GM21529 (cell line): ENCODE data around the gene IMMP2L.

ENCODE experiments used
- ATAC-seq: cut with Tn5 transposase; IDR thresholded peaks from one replicate; pipeline ENCODE4 v1.9.1; 2021; ENCODE audit not compliant: unreplicated experiment

Gene IMMP2L

DNA sequence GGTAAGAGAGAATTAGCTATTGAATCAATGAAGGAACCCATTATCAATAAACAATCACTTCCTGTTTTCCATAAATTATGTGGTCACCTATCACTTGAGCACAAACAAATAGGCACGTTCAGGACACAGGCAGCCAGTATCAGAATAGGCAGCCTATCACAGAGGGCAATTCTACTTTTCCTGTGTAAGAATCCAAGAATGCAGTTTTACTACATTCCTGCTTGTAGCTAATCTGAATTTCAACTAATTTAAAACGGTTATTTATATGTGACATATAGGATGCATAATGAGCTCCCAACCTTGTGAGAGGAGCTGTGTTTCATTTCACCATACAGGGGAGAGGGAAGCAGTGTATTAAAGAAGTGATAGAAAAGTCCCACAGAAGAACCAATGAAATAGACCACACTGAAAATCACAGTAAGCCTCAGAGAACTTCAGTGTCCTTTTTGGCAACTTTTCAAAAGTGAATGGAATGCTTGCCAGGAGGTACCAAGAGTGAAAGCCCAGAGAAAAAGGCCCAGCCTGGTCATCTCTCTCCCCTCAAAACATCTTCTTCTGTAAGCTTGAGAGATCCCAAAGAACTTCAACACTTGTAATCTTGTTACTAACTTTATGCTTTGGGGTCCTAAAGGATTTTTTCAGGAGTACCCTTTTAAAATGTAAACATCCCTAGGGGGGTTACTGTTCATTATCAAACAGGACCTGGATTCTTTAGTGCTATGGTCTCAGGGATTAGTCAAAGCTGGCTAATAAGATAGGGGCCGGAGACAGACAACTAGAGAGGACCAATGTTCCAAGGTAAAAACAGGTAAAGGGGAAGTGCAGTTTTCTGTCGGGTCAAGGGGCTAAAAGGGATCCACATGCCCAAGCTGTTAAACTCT is 1.3 kb downstream of the IMMP2L start:
- no peak for ATAC-seq

DNA sequence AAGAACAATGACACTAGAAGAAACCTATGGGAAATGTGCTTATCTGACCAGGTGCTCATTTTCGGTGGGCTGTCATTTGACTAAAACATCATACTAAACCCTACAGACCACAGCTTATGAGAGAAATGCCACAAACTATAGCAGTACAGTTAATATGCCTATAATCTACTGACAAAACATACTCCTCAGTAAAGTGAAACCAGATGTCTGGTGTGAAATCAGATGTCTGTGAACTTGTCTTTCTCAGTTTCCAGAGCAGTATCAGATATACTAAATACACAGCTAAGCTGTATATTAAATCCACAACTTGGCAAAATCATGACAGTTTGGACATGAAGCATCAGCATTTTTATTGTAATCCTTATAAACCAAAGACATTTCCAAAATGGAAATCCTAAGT is 3.3 kb downstream of the IMMP2L start:
- ATAC-seq = peak; percentile 46

DNA sequence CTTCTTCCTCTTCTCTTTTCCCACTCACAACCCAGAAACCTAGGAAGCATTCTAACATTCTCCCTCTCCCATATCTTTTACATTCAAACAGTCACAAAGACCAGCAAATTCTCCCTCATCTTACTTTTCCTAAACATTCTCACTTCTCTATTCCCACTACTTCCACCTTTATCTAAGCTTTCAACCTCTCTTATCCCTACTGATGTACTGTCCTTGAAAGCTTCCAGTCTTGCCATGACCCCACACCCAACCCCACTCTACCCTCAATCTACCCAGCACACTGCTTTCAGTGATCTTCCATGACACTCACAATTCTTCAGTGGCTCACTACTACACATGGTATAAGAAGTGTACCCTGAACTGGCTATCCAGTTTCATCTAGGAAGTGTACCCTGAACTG is 5.3 kb downstream of the IMMP2L start:
- no peak for ATAC-seq

DNA sequence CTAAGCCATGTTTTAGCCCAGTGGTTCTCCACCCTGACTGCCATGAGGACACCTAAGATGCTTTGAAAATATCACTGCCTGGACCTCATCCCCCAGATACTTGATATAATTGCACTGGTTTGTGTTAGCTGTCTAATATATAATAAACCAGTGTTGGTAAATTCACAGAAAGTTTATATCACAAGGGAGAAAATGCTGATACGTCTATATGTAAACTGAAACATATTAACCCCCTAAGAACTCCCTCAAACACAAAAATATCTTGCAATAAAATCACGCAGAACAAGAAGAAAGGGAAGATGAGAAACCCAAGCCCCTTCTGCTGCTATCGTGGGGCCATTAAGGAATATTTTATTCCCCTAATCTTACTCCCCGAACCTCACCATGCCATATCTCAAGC is 8.2 kb downstream of the IMMP2L start:
- ATAC-seq = no peak

DNA sequence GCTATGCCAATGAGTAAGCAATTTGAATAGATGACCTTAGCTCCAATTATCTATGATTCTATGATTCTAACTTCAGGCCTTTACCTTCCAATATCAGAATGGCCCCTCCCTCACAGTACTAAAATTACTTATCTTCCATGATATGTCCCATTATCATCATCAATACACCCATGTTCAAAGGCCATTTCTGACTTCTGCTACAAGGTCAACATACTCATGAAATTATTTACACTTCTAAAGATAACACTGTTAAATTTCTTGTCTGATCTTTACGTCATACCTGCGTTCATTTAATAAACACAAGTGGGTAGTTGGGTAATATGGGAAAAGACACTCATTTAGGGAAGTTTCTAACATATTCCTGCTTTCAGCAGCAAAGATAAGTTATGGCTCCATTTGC is 21.2 kb downstream of the IMMP2L start:
- no peak for ATAC-seq

DNA sequence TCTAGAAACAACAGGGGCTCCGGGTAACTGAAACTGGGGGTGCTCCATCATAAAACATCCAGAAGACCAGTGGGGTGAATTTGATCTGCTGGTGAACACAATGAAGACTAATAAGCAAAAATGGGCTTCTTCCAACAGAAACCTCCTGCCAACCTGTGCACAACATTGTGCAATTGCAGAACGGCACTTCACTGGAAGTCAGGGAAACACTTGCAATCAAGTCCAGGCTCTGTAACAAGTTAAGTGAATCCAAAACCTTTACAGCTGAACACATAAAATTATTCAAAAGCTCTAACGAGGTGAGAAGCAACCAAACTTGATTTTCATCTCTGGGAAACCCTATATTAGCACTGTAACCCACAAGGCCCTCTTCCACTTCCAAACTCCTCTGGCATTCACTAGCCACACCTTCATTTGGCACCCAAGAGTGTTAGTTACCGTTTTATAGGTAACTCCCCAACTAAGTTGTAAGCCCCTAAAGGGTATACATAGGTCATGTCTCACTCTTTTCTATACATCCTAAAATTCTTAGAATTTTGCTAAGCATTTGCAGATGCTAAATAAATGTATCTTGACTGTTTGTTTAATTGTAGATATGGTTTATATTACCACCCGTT is 22.0 kb downstream of the IMMP2L start:
- no peak for ATAC-seq

DNA sequence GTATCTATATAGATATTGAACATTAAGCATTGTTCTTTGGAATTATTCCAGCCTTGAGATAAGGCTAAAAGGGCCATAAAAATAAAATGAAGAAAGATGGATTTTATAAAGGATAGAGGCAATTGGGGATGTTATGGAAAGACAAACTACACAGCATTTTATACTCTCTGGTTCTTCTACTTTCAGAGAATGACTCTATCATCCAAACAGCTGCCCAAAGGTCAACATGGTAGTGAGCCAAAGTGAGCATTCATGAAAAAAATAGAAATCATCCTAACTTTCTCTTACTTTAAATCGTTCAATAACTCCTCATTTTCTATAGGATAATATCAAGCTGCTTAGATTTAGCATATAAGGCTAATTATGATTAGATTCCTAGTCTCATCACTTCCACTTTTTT is 25.2 kb downstream of the IMMP2L start:
- ATAC-seq = no peak

DNA sequence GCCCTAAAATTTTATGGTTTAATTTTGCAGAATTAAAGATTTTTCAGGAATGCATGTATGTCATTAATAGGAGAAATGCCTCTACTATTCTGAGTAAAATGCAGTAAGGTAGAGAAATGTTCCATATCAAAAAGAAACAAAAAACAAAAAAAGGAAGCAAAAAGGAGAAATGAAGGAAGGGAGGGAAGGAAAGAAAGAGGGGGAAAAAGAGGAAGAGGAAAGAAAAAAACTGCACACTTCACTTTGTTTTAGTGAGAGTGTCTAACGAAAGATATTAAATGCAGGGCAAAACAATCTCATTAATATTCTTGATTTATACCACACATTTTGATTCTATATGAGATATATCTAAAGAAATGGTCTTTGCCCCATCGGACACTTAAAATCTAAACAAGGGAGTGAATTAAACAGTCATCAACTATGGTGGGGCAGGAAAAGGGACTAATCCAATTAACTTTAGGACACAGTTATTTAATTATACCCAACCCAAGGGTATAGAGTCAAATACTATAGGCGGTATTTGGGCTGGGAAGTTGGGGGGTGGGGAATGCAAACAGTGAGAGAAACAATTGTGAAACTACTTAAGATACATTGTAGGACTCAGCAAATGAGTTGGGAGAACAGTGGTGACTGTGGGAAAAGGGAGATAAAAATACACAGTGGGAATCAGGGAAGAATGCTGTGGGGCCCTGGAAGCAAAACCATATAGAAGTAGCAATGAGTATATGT is 27.0 kb downstream of the IMMP2L start:
- ATAC-seq = no peak

DNA sequence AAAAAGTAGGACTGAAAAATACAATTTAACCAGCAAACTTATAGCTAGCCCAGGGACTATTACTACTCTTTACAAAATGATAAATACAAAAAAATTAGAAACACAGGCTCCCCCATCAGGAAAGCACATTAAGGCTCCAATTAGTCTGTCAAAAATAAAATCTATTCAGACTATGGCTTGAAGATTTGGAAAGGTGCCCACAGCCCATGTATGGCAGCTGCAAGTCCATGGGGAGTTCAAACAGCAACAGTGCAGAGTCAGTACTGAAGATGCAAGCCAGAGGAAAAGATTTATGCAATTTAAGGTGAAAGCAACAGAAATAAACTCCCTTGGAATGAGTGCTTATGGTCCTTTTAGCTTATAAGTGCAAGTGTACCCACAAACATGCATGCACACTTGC is 29.7 kb downstream of the IMMP2L start:
- no peak for ATAC-seq

DNA sequence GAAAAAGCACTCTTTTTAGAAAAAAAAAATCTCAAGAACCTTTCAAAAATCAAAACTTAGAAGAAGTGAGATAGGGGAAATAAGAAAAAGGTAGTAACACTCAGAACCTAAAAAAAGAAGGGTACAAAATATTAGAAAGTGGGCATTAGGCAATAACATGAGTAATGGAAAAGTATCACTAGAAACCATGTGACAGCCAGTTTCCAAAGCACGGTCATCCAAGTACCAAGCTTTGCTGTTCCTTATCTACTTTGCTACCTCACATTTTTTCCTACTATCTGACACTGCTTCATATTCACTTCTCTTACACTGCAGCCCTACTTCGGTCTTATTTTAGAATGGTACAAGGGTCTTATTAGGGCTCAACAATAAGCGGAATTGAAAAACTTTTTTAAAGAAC is 30.3 kb downstream of the IMMP2L start:
- ATAC-seq = no peak

DNA sequence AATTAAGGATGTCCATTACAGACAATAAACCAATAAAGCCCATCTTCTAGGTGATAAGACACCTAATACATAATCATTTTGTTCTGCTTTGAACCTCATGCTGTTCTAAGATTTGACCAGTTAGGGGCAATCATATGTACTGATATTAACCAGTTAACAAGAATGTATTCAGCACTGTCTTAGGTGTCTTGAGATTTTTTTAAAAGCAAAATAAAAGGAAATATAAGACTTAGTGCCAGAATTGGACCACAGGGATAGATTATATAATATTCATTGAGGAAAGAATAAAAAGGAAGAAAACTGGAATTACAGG is 32.0 kb downstream of the IMMP2L start:
- no peak for ATAC-seq

DNA sequence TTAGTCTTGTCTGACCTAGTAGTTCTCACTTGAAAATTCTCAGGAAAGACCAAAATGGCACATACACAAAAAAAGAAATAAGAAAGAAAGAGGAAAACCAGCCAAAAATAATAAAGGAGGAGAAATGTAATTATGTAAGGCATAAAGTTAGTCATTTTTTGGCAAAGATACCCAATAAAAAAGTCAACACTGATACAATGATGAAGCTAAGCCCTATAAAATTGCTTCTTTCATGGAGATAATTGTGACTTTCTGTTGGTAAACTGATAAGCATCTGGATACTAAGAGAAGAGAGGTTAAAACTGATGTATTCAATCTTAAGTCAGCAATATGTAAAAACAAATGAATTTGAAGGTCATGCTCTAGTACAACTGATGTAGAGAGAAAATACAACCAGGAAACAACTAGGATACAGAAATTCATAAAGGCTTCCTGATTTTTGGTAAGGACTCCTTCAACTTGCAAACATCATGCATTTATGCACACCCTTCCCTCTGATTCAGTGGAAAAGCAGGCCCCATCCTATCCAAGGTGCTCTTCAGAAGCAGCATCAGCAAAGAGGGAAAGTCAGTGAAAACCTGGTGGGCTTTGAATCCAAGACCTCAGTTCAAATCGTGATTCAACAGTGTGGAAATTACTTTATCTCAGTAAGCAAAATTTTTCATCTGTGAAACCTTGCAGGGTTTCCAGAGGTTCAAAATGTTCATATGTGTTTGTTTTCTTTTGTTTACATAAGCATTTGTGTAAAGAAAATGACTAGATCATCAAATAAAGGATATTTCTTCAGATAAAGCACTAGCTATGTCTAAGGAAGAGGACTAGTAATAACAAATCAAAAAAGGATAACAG is 32.6 kb downstream of the IMMP2L start:
- ATAC-seq = no peak

DNA sequence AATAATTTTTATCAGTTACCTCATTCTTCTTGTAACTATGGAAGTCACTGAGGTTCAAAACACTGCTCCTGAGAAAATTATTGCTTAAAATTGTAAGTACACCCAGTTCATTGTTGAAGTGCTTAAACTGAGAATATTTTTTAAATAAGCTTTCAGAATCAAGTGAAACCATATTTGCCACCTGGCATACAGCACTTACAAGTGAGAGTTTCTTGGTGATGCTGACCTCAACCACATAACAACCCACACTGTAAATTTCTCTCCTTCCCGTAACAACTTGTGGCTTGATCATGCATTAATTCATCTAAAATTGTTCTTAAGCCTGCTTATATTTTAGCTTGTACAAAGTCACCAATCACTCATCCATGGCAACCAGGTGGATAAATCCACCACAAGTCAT is 34.0 kb downstream of the IMMP2L start:
- ATAC-seq = peak; percentile 63

DNA sequence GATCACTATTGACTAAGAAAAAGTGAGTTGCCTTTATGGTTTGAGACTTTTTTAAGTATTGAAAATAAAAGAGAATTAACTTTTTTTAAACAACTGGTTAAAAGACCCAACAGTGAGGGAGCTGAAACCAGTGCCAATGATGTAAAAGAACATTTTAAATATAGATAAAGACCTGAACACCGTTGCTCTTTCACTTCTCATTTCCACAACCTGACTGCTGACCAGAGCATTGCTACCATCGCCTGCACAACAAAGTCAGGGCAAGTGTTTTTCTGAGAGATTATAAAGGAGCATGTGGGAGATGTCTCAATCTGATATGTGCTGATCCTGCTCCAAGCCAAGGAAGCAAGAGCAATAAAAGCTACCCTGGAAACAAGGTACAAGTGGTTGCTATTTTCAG is 34.7 kb downstream of the IMMP2L start:
- peak; percentile 89 for ATAC-seq

DNA sequence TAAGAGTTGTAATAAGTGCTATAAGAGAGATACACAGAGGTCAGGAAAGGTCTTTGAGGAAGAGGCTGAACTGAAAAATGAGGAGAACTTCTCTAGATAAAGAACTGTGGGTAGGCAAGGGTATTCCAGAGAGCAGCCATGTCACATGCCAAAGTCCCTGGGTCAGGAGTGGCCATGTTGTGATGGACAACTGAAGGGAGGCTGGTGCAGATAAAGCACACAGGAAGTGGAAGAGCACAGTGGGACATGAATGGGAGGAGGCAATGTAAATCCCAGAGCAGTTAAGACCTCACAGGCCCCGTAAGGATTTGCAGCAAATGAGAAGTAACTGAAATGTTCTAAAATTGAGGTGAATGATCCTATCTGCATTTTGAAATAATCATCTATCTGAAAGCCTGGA is 37.2 kb downstream of the IMMP2L start:
- no peak for ATAC-seq

DNA sequence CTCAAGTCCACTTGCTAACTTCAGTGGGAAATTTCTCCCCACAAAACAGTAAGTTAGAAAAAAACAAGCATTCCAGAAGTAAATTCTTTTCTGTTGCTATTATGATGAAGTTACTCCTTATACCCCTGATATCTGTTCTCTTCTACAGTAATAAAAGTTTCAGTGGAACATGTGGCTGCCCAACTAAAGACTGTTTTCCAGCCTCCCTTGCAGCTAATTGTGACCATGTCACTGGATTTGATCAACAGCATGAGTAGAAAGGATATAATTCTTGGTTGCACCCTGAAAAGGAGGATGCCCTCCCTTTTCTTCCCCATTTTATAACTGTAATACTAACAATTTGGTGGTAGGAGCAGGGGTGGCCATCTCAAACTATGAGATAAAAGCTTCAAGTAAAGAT is 40.6 kb downstream of the IMMP2L start:
- ATAC-seq = no peak

DNA sequence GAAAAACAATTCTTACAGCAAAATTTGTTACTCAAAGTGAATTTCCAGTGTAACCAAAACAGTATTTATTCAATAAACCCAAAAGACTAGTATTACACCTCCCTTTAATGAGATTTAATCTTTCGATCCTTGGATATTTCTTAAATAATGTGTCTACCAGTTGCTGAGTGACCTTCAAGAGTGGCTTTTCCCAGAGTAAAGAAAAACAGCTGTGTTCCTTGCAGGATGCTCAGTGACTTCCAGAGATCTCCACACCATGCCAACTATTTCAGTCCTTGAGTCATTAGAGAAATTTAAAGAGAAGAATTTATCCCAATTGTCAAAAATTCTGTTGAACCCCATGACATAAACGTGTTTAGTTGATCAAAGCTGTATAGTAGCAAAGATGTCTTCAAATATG is 44.0 kb downstream of the IMMP2L start:
- no peak for ATAC-seq

DNA sequence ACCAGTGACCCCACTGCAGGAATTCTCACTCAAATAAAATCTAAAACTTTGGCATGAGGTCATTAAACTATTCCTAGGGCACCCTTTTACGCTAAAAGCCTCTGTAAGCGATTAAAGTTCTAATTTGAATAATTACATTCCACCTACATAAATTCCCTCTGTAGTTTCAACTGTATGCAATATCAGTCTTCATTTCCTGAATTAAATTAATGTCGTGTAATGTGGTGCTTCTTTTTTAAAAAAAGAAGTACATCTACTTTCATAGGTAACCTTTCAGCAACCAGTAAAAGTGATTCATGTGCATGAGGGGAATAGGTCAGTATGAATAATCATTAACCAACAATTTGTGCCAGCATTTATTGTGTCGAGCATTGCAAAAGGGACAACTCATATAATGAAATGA is 44.7 kb downstream of the IMMP2L start:
- ATAC-seq = no peak

DNA sequence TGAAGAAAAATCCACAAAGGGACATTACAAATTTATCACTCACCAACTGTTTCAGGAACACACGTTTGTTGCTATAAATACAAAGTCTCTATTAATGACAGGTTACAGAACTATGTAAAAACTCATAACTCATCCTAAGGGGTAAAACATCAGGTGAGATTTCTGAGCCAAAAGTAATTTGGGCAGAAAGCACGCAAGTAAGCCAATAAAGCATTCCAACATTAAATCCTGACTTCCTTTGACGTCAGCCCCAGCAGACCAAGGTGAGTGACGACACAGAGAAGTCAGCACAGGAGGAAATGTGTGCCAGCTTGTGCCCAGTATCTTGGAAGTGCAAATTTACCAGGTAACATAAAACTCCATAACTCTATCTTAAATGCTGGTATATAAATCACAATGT is 45.7 kb downstream of the IMMP2L start:
- ATAC-seq = no peak

DNA sequence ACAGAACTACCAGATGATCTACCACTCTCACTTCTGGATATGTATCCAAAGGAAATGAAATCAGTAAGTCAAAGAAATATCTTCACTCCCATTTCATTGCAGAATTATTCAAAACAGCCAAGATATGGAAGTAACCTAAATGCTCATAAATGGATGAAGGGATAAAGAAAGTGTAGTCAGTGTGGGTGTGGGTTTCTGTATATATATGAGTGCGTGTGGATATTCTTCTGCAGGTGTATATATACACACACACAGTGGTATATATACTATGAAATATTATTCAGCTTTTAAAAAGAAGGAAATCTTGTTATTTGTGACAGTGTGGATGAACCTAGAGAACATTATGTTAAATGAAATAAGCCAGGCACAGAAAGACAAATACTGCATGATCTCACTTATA is 48.7 kb downstream of the IMMP2L start:
- ATAC-seq = no peak

DNA sequence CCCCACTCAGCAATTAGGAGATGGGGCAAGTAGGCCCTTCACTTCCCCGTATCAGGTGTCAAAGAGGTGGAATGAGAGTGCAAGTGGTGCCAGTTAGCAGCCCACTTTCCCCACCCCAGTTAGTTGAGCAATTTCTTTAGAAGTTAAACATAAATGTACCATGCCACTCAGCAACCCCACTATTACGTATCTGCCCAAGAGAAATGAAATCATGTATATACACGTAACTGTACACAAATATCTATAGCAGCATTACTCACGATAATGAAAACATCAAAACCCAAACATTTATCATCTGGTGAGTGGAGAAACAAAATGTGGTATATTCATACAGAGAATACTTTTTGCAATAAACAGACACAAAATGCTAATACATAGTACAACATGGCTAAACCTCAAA is 50.4 kb downstream of the IMMP2L start:
- ATAC-seq = no peak
